ENCODE measurements around the gene KCNJ10. TPM values are rescaled to one million over a fixed set of nuclear protein-coding genes. Genes with fewer than 3 reads are reported as not detected.

Gene KCNJ10
- total RNA-seq, 3 donors from 2014 or later, result 0.23 to 0.73 (median 0.27) TPM

DNA sequence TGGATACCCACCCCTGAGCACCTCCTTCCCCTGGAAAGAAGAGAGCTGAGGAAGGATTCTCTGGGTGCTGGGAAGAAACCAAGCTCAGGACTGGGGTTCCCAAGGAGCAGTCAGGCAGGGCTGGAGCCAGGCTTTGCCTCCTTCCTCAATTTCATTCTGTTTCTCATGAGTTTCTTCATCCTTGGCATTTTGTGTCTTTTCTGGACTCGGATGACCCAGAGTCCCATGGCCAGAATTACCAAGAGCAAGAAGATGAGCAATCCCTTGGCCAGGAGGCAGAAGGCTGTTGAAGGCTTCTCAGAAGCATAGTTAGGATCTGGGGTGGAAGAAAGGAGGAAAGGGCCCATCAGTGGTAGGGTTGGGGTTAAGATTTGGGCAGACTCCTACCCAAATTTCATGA lies 118.4 kb downstream of the KCNJ10 start:
- Histone ChIP-seq H3K4me3 (no peak overlapping the region), H3K36me3 (ENCODE audit: low read depth) (no peaks in the 10 kb centered on the region), H3K4me1 (ENCODE audit: low read depth) (peaks cover 21% of the 10 kb centered on the region), H3K9me3 (no peaks in the 10 kb centered on the region)
- TF ChIP-seq, protein P1, sequence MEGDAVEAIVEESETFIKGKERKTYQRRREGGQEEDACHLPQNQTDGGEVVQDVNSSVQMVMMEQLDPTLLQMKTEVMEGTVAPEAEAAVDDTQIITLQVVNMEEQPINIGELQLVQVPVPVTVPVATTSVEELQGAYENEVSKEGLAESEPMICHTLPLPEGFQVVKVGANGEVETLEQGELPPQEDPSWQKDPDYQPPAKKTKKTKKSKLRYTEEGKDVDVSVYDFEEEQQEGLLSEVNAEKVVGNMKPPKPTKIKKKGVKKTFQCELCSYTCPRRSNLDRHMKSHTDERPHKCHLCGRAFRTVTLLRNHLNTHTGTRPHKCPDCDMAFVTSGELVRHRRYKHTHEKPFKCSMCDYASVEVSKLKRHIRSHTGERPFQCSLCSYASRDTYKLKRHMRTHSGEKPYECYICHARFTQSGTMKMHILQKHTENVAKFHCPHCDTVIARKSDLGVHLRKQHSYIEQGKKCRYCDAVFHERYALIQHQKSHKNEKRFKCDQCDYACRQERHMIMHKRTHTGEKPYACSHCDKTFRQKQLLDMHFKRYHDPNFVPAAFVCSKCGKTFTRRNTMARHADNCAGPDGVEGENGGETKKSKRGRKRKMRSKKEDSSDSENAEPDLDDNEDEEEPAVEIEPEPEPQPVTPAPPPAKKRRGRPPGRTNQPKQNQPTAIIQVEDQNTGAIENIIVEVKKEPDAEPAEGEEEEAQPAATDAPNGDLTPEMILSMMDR (IDR thresholded peaks at IDR 0.05), result no peak
- intact Hi-C loops (cut with DNase I, micrococcal nuclease), result no loop called here
- no peak for ATAC-seq
- no peak for DNase-seq

DNA sequence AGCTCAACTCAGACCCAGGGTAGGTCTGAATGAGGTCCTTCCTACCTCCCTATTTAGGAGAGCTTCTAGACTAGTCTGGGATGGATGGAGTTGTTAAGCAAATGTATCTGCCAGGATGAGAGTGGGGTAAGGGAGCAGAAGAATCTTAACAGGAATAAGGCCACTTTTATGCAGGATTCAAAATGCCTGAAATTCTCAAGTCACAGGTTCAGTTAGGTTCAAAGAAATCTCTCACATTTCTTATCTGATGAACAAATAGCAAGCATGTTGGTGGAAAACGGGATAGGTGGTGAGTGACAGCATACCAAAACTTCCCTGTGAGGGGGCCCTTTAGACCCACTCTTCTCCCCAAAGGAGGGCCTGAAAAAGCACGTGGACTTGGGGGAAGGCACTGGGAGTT lies 118.9 kb downstream of the KCNJ10 start:
- Histone ChIP-seq H3K36me3 (ENCODE audit: low read depth) (no peaks in the 10 kb centered on the region), H3K4me1 (ENCODE audit: low read depth) (peaks cover 26% of the 10 kb centered on the region), H3K4me3 (no peak overlapping the region), H3K9me3 (no peaks in the 10 kb centered on the region)
- ATAC-seq (no peak), DNase-seq (no peak)
- intact Hi-C loops (cut with DNase I, micrococcal nuclease), result no loop called here
- TF ChIP-seq, protein P1 (IDR thresholded peaks at IDR 0.05), result no peak

DNA sequence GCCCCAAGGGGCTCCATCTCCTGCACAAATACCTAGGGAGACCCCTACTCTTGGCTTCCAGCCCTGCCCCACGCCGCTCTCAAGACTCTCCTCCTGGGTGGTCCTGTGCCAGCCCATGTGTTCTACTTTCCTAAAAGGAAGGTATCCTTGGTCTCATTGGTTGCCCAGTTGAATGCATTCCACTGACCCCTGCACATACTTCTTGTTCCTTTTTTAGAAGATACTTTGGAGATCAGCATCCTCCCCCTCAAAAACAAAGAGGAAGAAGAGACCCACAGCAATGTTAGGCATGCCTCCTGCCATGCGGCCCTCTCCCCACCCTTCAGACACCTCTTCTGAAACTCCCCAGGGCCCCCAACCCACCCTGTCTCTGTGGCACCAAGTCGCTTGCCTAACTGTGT lies 120.0 kb downstream of the KCNJ10 start:
- H3K4me1 ChIP-seq (ENCODE audit: low read depth), result peaks cover 35% of the 10 kb centered on the region
- DNase-seq (no peak), ATAC-seq (no peak)
- intact Hi-C loops (cut with DNase I, micrococcal nuclease), result no loop called here
- no peaks in the 10 kb centered on the region for H3K36me3 ChIP-seq (ENCODE audit: low read depth)
- no peak overlapping the region for H3K4me3 ChIP-seq
- TF ChIP-seq, protein P1 (IDR thresholded peaks at IDR 0.05), result no peak
- H3K9me3 ChIP-seq, result no peaks in the 10 kb centered on the region

DNA sequence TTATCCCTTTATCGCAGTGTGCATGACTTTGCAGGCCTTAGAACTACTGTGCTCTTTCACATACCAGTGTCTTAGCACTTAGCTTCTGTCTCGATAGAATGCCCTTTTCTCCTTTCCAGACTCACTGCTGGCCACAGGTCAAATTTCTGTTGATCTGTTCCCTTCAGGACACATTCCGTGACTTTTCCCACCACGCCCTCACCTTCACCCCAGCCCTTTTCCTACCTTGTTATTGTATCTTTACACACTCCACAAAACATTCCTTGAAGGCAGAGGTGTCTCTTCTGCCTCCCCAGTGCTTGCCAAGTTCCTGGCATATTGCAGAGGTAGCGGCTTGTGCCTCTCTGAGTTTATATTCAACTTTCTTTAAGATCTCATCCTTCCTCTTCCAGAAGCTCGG lies 120.8 kb downstream of the KCNJ10 start:
- no peak overlapping the region for H3K4me3 ChIP-seq
- ATAC-seq (peak; percentile 24), DNase-seq (peak in 2 of 3 donors; percentile 27 to 65)
- H3K9me3 ChIP-seq, result no peaks in the 10 kb centered on the region
- no peaks in the 10 kb centered on the region for H3K36me3 ChIP-seq (ENCODE audit: low read depth)
- intact Hi-C loops (cut with DNase I, micrococcal nuclease), result no loop called here
- peaks cover 40% of the 10 kb centered on the region for H3K4me1 ChIP-seq (ENCODE audit: low read depth)
- TF ChIP-seq, protein P1 (IDR thresholded peaks at IDR 0.05), result no peak

Other genes starting within 250 kb of the KCNJ10 start
- 1 to 10 TPM; 1.7 to 8.7 (median 5.9) TPM for gene SLAMF8, start 243.3 kb downstream of the KCNJ10 start, total RNA-seq
- gene VSIG8, start 207.5 kb downstream of the KCNJ10 start, total RNA-seq, result not detected
- under 1 TPM in 2 of 3 donors, not detected in 1; 0.36 to 0.57 TPM for gene CFAP45, start 170.0 kb downstream of the KCNJ10 start, total RNA-seq
- 100 to 1,000 TPM; 137 to 296 (median 264) TPM for gene TAGLN2, start 144.7 kb downstream of the KCNJ10 start, total RNA-seq
- 10 to 100 TPM; 21.5 to 70.8 (median 25.9) TPM for gene IGSF9, start 124.5 kb downstream of the KCNJ10 start, total RNA-seq
- gene SLAMF9, start 115.9 kb downstream of the KCNJ10 start, total RNA-seq, result not detected
- 1 to 10 TPM; 5.0 to 6.3 (median 5.9) TPM for gene PIGM, start 38.2 kb downstream of the KCNJ10 start, total RNA-seq
- under 1 TPM in 1 of 3 donors, not detected in 2; 0.47 TPM for gene KCNJ9, start 11.4 kb upstream of the KCNJ10 start, total RNA-seq
- 10 to 100 TPM; 38.3 to 65.0 (median 39.1) TPM for gene IGSF8, start 28.5 kb upstream of the KCNJ10 start, total RNA-seq
- gene ATP1A2, start 45.6 kb upstream of the KCNJ10 start, total RNA-seq, result 100 to 1,000 TPM in 1 of 3 donors, 1 to 10 TPM in 2; 2.6 to 124 (median 4.0) TPM
- under 1 TPM in 1 of 3 donors, not detected in 2; 0.16 TPM for gene ATP1A4, start 81.4 kb upstream of the KCNJ10 start, total RNA-seq
- gene CASQ1, start 120.4 kb upstream of the KCNJ10 start, total RNA-seq, result under 1 TPM in 2 of 3 donors, not detected in 1; 0.34 to 0.82 TPM
- 100 to 1,000 TPM in 1 of 3 donors, 10 to 100 TPM in 2; 31.6 to 125 (median 36.6) TPM for gene PEA15, start 135.2 kb upstream of the KCNJ10 start, total RNA-seq
- gene DCAF8, start 192.4 kb upstream of the KCNJ10 start, total RNA-seq, result 100 to 1,000 TPM in 2 of 3 donors, 10 to 100 TPM in 1; 96.7 to 146 (median 123) TPM
- gene PEX19, start 215.0 kb upstream of the KCNJ10 start, total RNA-seq, result 10 to 100 TPM; 53.7 to 82.0 (median 76.3) TPM